ENCODE measurements around the gene PRKRA. TPM values are rescaled to one million over a fixed set of nuclear protein-coding genes. Genes with fewer than 3 reads are reported as not detected.

PRKRA gene
- total and polyA plus RNA-seq, 9 of the 15 experiments (the other 6 are each of a cell fraction or from before 2014, with no cell fraction given) = 14.1 to 78.1 (median 52.3) TPM

- TF ChIP-seq, protein P1, sequence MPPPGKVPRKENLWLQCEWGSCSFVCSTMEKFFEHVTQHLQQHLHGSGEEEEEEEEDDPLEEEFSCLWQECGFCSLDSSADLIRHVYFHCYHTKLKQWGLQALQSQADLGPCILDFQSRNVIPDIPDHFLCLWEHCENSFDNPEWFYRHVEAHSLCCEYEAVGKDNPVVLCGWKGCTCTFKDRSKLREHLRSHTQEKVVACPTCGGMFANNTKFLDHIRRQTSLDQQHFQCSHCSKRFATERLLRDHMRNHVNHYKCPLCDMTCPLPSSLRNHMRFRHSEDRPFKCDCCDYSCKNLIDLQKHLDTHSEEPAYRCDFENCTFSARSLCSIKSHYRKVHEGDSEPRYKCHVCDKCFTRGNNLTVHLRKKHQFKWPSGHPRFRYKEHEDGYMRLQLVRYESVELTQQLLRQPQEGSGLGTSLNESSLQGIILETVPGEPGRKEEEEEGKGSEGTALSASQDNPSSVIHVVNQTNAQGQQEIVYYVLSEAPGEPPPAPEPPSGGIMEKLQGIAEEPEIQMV (tag; conservative IDR thresholded peaks at IDR 0.05; ENCODE audit: low read depth) = no peak; the same call in 1 of the 2 replicates
- TF ChIP-seq, protein P2, sequence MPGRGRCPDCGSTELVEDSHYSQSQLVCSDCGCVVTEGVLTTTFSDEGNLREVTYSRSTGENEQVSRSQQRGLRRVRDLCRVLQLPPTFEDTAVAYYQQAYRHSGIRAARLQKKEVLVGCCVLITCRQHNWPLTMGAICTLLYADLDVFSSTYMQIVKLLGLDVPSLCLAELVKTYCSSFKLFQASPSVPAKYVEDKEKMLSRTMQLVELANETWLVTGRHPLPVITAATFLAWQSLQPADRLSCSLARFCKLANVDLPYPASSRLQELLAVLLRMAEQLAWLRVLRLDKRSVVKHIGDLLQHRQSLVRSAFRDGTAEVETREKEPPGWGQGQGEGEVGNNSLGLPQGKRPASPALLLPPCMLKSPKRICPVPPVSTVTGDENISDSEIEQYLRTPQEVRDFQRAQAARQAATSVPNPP (IDR thresholded peaks at IDR 0.05; ENCODE audit: borderline replicate concordance, insufficient read depth, insufficient read length) = no peak
- no peak for TF ChIP-seq CREB3 (tag; conservative IDR thresholded peaks at IDR 0.05; ENCODE audit: low read depth)
- TF ChIP-seq IFI16 (CRISPR knock-in tag; IDR thresholded peaks at IDR 0.05) = no peak
- no peak for TF ChIP-seq FOXP1 (CRISPR knock-in tag; IDR thresholded peaks at IDR 0.05)
Observed at GRCh38 chr2:178428396-178428806, 22.6 kb downstream of the PRKRA start (continued).

DNA sequence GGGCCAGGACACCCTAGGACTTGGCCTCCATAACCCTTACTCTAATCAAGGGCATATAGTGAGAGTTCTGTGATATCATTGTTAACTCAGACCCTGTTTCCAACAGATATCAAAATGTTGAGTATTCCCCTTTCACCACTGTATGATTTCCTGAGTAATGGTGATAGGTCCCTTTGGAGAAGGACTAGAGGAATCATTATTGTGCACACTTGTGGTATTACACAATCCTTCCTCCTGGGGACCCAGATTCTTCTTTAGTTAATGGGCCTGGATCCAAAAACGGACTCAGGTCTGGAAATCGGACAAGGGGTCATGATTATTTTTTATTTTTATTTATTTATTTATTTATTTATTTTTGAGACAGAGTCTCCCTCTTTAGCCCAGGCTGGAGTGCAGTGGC is 23.5 kb downstream of the PRKRA start:
- Histone ChIP-seq H3K27ac (ENCODE audit: extremely low read depth, low read depth, low read length) (no peak overlapping the region), H2AFZ (ENCODE audit: low read depth, low read length) (no peak overlapping the region), H3K4me3 (no peak overlapping the region), H3K36me3 (ENCODE audit: control insufficient read depth, insufficient read depth, low read length) (peaks cover 49% of the 10 kb centered on the region; the same call in 2 of the 3 replicates), H4K20me1 (replicated peaks; ENCODE audit: control insufficient read depth, insufficient read depth, low read length) (no peaks in the 10 kb centered on the region), H3K4me2 (ENCODE audit: insufficient read depth, low read length) (no peak overlapping the region), H3K4me1 (replicated peaks in 1 of 2; ENCODE audit: control insufficient read depth in 2 of 2, insufficient read depth in 2 of 2, low read length in 2 of 2) (peaks cover 18 to 23% of the 10 kb centered on the region in 2 experiments), H3K79me2 (ENCODE audit: control insufficient read depth, insufficient read depth, low read length) (no peaks in the 10 kb centered on the region), H3K9ac (ENCODE audit: insufficient read depth in 1 of 2, low read depth in 2 of 2, low read length in 2 of 2) (no peak overlapping the region), H3K9me3 (replicated peaks; ENCODE audit: control insufficient read depth, insufficient read depth, low read depth, low read length) (no peaks in the 10 kb centered on the region), H3K27me3 (ENCODE audit: control insufficient read depth in 2 of 2, insufficient read depth in 2 of 2, low read length in 2 of 2) (no peaks in the 10 kb centered on the region), H3K9me1 (ENCODE audit: control insufficient read depth, insufficient read depth, low read length) (no peaks in the 10 kb centered on the region)
- ATAC-seq (no peak), DNase-seq (ENCODE audit: extremely low read depth in 1 of 4, low spot score in 3 of 4) (no peak), FAIRE-seq (no peak)
- no TSS peak for BruUV-seq (replicated peaks)
- CTCF ChIA-PET (ENCODE audit: low intra/inter-chr PET ratio) = interaction anchor here (1.1 kb wide), 1 partner anchor 13 kb away, joined by 4 read pairs; no protein-coding TSS in a partner anchor
- in situ Hi-C loops (cut with MboI) (no loop called here), intact Hi-C loops (cut with micrococcal nuclease) (no loop called here)
- 80% methylated on average over 2 of the region's 2 CpGs for WGBS (ENCODE audit: insufficient coverage, low coverage, missing lambda C conversion rate)
- POLR2A ChIA-PET = interaction anchor here (0.6 to 2.2 kb wide), 3 partner anchors 12 to 69 kb away, joined by 3 to 21 read pairs (median 7); no protein-coding TSS in a partner anchor
- TF ChIP-seq SRSF1 (IDR thresholded peaks at IDR 0.05; ENCODE audit: low read depth, low read length) (no peak), SMAD2 (IDR thresholded peaks at IDR 0.05; ENCODE audit: low read depth, low read length) (no peak), POLR2G (IDR thresholded peaks at IDR 0.05; ENCODE audit: low read depth, low read length) (no peak), CEBPG (CRISPR knock-in tag; IDR thresholded peaks at IDR 0.05) (no peak), CEBPG (tag; conservative IDR thresholded peaks at IDR 0.05 in 1 of 2, IDR thresholded peaks at IDR 0.05 in 1 of 2) (0 out of 4 replicates have a peak, but pooled peaks of 1 of the 2 experiments have one; percentile 37), RAD21 (CRISPR knock-in tag; conservative IDR thresholded peaks at IDR 0.05 in 1 of 2, IDR thresholded peaks at IDR 0.05 in 1 of 2) (no peak), RAD51 (IDR thresholded peaks at IDR 0.05; ENCODE audit: borderline replicate concordance, low read depth) (no peak), HDAC6 (IDR thresholded peaks at IDR 0.05; ENCODE audit: low read depth, low read length) (no peak), RBM39 (optimal IDR thresholded peaks at IDR 0.05; ENCODE audit: low read depth, low read length) (no peak), CEBPB (tag; IDR thresholded peaks at IDR 0.05) (peak; percentile 66; the same call in 1 of the 2 replicates)
- TF ChIP-seq, protein P3, sequence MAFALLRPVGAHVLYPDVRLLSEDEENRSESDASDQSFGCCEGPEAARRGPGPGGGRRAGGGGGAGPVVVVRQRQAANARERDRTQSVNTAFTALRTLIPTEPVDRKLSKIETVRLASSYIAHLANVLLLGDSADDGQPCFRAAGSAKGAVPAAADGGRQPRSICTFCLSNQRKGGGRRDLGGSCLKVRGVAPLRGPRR (CRISPR knock-in tag; IDR thresholded peaks at IDR 0.05) = no peak

All from K562 (cell line).